ENCODE data around the gene CBARP. TPM values are rescaled to one million over a fixed set of nuclear protein-coding genes. Genes with fewer than 3 reads are reported as not detected.
A peak's percentile ranks its signal among the peaks of the same experiment; 100 is the strongest.

Gene CBARP
- total and polyA plus RNA-seq, 9 of the 15 experiments (the other 6 are each of a cell fraction or from before 2014, with no cell fraction given): 0.03 to 8.9 (median 1.2) TPM; not detected in 1

DNA sequence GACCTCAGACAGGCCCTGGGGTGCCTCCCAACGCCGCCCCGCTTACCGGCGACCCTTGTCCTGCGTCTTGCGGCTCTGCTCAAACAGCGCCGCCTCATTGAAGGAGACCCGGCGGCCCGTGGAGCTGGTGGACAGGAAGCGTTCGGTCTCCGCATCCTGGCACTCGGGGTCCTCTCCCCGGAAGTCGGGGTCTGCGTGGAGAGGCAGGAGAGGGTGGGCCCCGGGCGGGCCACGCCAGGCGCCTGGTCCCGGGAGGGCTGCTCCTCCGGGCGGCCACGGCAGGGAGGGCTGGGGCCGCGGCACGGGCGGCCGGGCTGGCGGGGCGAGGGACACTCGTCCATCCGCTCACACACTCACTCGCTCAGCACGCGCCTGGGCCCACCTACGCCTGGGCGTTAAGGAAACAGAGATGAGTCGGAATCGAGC lies 2.8 kb downstream of the CBARP start:
- ATAC-seq (no peak), FAIRE-seq (no peak), DNase-seq (ENCODE audit: extremely low read depth in 1 of 4, low spot score in 3 of 4) (no peak)
- H3K4me3 ChIP-seq: no peak overlapping the region
- WGBS (ENCODE audit: insufficient coverage, low coverage, missing lambda C conversion rate): 88% methylated on average over 15 of the region's 43 CpGs
- ChIA-PET POLR2A (interaction anchor here (0.7 kb wide), 1 partner anchor 17 kb away, joined by 3 read pairs; no protein-coding TSS in a partner anchor), CTCF (ENCODE audit: low intra/inter-chr PET ratio) (no interaction called here)
- no peaks in the 10 kb centered on the region for H3K9me3 ChIP-seq (replicated peaks; ENCODE audit: control insufficient read depth, insufficient read depth, low read depth, low read length)
- no peak overlapping the region for H3K9ac ChIP-seq (ENCODE audit: insufficient read depth in 1 of 2, low read depth in 2 of 2, low read length in 2 of 2)
- no peaks in the 10 kb centered on the region for H3K27me3 ChIP-seq (ENCODE audit: control insufficient read depth in 2 of 2, insufficient read depth in 2 of 2, low read length in 2 of 2)
- intact Hi-C loops (cut with micrococcal nuclease): no loop called here
- H3K4me2 ChIP-seq (ENCODE audit: insufficient read depth, low read length): no peak overlapping the region
- TF ChIP-seq POLR2G (IDR thresholded peaks at IDR 0.05; ENCODE audit: low read depth, low read length): 0 out of 2 replicates have a peak, but pooled peaks have one; percentile 4
- peak; percentile 32 for TF ChIP-seq PCBP1 (IDR thresholded peaks at IDR 0.05; ENCODE audit: low read depth, low read length, poor library complexity, severe bottlenecking)
- TF ChIP-seq, protein P1, sequence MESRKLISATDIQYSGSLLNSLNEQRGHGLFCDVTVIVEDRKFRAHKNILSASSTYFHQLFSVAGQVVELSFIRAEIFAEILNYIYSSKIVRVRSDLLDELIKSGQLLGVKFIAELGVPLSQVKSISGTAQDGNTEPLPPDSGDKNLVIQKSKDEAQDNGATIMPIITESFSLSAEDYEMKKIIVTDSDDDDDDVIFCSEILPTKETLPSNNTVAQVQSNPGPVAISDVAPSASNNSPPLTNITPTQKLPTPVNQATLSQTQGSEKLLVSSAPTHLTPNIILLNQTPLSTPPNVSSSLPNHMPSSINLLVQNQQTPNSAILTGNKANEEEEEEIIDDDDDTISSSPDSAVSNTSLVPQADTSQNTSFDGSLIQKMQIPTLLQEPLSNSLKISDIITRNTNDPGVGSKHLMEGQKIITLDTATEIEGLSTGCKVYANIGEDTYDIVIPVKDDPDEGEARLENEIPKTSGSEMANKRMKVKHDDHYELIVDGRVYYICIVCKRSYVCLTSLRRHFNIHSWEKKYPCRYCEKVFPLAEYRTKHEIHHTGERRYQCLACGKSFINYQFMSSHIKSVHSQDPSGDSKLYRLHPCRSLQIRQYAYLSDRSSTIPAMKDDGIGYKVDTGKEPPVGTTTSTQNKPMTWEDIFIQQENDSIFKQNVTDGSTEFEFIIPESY (CRISPR knock-in tag; IDR thresholded peaks at IDR 0.05): peak; percentile 82
- TF ChIP-seq ZKSCAN8 (CRISPR knock-in tag; IDR thresholded peaks at IDR 0.05): no peak
- H3K9me1 ChIP-seq (ENCODE audit: control insufficient read depth, insufficient read depth, low read length): no peaks in the 10 kb centered on the region
- in situ Hi-C loops (cut with MboI): loop anchor here (25.0 kb wide), 1 partner anchor 473 kb away; the partner anchor contains the start of gene MISP
- H4K20me1 ChIP-seq (replicated peaks; ENCODE audit: control insufficient read depth, insufficient read depth, low read length): no peaks in the 10 kb centered on the region
- H3K27ac ChIP-seq (ENCODE audit: extremely low read depth, low read depth, low read length): no peak overlapping the region
- H2AFZ ChIP-seq (ENCODE audit: low read depth, low read length): no peak overlapping the region
- H3K79me2 ChIP-seq (ENCODE audit: control insufficient read depth, insufficient read depth, low read length): peaks cover 7% of the 10 kb centered on the region; the same call in 1 of the 3 replicates
- H3K36me3 ChIP-seq (ENCODE audit: control insufficient read depth, insufficient read depth, low read length): peaks cover 40% of the 10 kb centered on the region; the same call in 1 of the 3 replicates
- BruUV-seq (replicated peaks): no TSS peak
- H3K4me1 ChIP-seq (replicated peaks in 1 of 2; ENCODE audit: control insufficient read depth in 2 of 2, insufficient read depth in 2 of 2, low read length in 2 of 2): peaks cover 11 to 98% of the 10 kb centered on the region in 2 experiments

Data from K562 (cell line).